Nephron progenitor cell (in vitro differentiated cells): Measurements from ENCODE around the gene LRRC23.
"Not testable (repeated sequence)": the region's sequence is repeated elsewhere in the genome, so short reads cannot be mapped to it uniquely, and the experiment has no call there.

Source experiments
- DNase-seq: peaks from one replicate; pipeline ENCODE4 v3.0.0; 2021
- H3K27ac Mint-ChIP-seq: 2 replicates; pipeline ENCODE4 v1.8.0; 2021; ENCODE audit warnings: mild to moderate bottlenecking, moderate library complexity, mixed read lengths
- H3K27me3 Mint-ChIP-seq: 2 replicates; pipeline ENCODE4 v1.8.0; 2021; ENCODE audit warnings: mild to moderate bottlenecking, low read depth, mixed read lengths; ENCODE audit not compliant: poor library complexity
- H3K36me3 Mint-ChIP-seq: 2 replicates; pipeline ENCODE4 v1.8.0; 2021; ENCODE audit warnings: low read depth, mixed read lengths
- H3K4me1 Mint-ChIP-seq: 2 replicates; pipeline ENCODE4 v1.8.0; 2021; ENCODE audit warnings: mixed read lengths
- H3K4me3 Mint-ChIP-seq: 2 replicates; pipeline ENCODE4 v1.8.0; 2021; ENCODE audit warnings: mild to moderate bottlenecking, moderate library complexity, mixed read lengths
- H3K9me3 Mint-ChIP-seq: 2 replicates; pipeline ENCODE4 v1.8.0; 2021; ENCODE audit warnings: mild to moderate bottlenecking, moderate library complexity, mixed read lengths
- TF ChIP-seq, protein P1 (sequence below): fragments of 200-600 bp; sonication (generic); IDR thresholded peaks from 2 replicates; pipeline ENCODE4 v1.5.0; 2021; ENCODE audit warnings: antibody characterized with exemption

Gene LRRC23

DNA sequence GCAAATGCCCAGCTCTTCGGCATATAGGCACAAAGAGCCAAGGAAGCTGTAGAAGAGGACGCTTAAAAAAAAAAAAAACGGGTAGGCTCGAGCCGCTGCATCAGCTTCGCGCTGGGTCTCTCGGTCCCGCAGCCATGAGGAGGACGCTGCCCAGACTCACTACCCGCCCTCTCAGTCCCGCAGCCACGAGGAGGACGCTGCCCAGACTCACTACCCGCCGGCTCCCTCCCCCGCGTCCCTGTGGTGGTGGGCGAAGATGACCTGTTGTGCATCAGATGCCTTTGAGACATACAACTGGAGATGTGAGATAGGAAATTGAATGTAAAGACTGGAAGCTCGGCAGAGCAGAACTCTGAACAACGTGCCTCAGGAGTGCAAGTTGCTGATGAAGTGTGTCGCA is 20.1 kb upstream of the LRRC23 start:
- DNase-seq = no peak
- Mint-ChIP-seq H3K27me3 (peaks cover 3% of the 10 kb centered on the region), H3K4me3 (no peak overlapping the region), H3K27ac (peak overlapping the region; percentile 64), H3K4me1 (peaks cover 25% of the 10 kb centered on the region), H3K36me3 (peaks cover 18% of the 10 kb centered on the region), H3K9me3 (no peaks in the 10 kb centered on the region)
- TF ChIP-seq, protein P1, sequence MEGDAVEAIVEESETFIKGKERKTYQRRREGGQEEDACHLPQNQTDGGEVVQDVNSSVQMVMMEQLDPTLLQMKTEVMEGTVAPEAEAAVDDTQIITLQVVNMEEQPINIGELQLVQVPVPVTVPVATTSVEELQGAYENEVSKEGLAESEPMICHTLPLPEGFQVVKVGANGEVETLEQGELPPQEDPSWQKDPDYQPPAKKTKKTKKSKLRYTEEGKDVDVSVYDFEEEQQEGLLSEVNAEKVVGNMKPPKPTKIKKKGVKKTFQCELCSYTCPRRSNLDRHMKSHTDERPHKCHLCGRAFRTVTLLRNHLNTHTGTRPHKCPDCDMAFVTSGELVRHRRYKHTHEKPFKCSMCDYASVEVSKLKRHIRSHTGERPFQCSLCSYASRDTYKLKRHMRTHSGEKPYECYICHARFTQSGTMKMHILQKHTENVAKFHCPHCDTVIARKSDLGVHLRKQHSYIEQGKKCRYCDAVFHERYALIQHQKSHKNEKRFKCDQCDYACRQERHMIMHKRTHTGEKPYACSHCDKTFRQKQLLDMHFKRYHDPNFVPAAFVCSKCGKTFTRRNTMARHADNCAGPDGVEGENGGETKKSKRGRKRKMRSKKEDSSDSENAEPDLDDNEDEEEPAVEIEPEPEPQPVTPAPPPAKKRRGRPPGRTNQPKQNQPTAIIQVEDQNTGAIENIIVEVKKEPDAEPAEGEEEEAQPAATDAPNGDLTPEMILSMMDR = no peak

DNA sequence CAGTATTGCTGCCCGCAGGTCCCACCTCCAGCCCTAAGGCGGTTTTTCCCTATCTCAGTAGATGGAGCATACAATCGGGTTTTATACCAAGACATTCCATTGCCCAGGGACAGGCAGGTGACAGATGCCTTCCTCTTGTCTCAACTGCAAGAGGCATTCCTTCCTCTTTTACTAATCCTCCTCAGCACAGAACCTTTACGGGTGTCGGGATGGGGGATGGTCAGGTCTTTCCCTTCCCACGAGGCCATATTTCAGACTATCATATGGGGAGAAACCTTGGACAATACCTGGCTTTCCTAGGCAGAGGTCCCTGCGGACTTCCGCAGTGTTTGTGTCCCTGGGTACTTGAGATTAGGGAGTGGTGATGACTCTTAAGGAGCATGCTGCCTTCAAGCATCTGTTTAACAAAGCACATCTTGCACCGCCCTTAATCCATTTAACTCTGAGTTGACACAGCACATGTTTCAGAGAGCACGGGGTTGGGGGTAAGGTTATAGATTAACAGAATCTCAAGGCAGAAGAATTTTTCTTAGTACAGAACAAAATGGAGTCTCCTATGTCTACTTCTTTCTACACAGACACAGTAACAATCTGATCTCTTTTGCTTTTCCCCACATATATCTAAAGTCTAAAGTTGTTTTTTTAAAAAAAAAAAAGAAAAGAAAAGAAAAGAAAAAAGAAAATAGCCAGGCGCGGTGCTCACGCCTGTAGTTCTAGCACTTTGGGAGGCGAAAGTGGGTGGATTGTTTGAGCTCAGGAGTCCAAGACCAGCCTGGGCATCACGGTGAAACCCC is 18.2 kb upstream of the LRRC23 start:
- not testable (repeated sequence) for H3K9me3 Mint-ChIP-seq, H3K27me3 Mint-ChIP-seq, DNase-seq
- peak overlapping the region; percentile 36 for H3K27ac Mint-ChIP-seq
- H3K4me3 Mint-ChIP-seq = peak overlapping the region; percentile 55
- peaks cover 35% of the 10 kb centered on the region for H3K4me1 Mint-ChIP-seq
- peaks cover 18% of the 10 kb centered on the region for H3K36me3 Mint-ChIP-seq

DNA sequence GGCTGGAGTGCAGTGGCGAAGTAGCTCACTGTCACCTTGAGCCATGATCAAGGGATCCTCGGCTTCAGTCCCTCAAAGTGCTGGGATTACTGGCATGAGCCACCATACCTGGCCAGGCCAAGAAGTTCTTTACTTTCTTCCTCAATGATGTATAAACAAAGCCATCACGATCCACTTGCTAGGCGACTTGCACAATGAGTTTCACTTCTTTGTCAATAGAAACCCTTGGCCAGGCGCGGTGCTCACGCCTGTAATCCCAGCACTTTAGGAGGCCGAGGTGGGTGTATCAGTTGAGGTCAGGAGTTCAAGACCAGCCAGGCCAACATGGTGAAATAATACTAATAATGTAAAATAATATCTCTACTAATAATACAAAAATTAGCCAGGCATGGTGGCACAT is 17.2 kb upstream of the LRRC23 start:
- TF ChIP-seq, protein P1 = no peak
- H3K27ac Mint-ChIP-seq = no peak overlapping the region
- no peak for DNase-seq
- peaks cover 12% of the 10 kb centered on the region for H3K36me3 Mint-ChIP-seq
- H3K4me3 Mint-ChIP-seq = no peak overlapping the region
- peaks cover 45% of the 10 kb centered on the region for H3K4me1 Mint-ChIP-seq
- H3K27me3 Mint-ChIP-seq = no peaks in the 10 kb centered on the region
- H3K9me3 Mint-ChIP-seq = no peaks in the 10 kb centered on the region

DNA sequence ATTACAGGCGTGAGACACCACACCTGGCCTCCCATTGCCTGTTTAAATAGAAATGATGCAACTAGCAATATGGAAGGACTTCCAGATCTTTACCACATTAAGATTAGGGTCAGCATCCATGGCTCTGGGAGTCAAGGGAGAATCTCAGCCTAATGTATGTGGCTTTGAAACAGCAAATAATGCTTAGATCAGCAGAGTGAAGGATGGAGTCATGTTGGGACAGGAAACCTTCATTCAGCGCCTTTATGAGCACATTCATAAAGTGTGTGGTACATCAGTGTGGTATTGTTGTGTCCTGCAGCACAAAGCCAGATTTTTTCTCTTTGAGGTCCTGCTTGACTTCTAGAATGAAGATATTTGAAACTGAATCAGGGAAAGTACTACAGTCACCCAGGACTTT is 16.3 kb upstream of the LRRC23 start:
- no peaks in the 10 kb centered on the region for H3K9me3 Mint-ChIP-seq
- H3K4me1 Mint-ChIP-seq = peaks cover 48% of the 10 kb centered on the region
- no peak for DNase-seq
- no peak overlapping the region for H3K27ac Mint-ChIP-seq
- TF ChIP-seq, protein P1 = no peak
- H3K27me3 Mint-ChIP-seq = no peaks in the 10 kb centered on the region
- H3K4me3 Mint-ChIP-seq = no peak overlapping the region
- peaks cover 8% of the 10 kb centered on the region for H3K36me3 Mint-ChIP-seq

DNA sequence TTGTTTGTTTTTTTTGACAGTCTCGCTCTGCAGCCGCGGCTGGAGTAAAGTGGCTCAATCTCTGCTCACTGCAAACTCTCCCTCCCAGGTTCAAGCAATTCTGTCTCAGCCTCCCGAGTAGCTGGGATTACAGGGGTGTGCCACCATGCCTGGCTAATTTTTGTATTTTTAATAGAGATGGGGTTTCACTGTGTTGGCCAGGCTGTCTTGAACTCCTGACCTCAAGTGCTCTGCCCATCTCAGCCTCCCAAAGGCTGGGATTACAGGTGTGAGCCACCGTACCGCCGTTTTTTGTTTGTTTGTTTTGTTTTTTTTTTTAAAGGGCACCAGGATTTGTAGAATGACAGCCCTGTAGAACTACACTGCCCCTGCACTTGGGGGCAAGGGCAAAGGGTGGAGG is 15.8 kb upstream of the LRRC23 start:
- H3K4me3 Mint-ChIP-seq, H3K36me3 Mint-ChIP-seq, H3K27ac Mint-ChIP-seq, H3K27me3 Mint-ChIP-seq, H3K9me3 Mint-ChIP-seq, DNase-seq: not testable (repeated sequence)
- peaks cover 48% of the 10 kb centered on the region for H3K4me1 Mint-ChIP-seq

DNA sequence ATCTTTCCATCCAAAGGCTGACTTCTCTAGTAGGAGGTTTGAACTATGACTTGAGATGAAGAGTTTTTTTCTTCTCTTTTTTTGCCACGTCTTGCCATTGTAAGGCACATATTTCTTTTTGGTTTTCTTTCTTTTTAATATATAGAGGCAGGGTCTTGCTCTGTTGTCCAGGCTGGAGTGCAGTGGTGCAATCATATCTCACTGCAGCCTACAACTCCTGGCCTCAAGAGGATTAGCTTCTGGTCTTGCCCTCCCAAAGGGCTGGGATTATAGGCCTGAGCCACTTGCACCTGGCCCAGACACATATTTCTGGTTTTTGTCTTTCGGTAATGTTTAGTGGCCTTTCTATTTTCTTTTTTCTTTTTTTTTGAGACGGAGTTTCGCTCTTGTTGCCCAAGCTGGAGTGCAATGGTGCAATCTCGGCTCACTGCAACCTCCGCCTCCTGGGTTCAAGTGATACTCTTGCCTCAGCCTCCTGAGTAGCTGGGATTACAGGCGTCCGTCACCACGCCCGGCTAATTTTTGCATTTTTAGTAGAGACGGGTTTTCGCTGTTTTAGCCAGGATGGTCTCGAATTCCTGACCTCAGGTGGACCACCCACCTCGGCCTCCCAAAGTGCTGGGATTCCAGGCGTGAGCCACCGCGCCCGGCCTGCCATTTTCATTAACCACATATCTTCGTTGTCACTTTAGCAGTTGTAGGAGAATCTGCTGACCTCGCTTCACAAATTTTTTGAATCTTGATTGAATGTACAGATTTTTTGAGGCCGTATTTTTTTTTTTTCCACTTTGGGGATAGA is 14.6 kb upstream of the LRRC23 start:
- Mint-ChIP-seq H3K27ac (peak overlapping the region; percentile 99), H3K4me1 (peaks cover 40% of the 10 kb centered on the region), H3K4me3 (peak overlapping the region; percentile 79)
- H3K36me3 Mint-ChIP-seq, H3K9me3 Mint-ChIP-seq, DNase-seq, H3K27me3 Mint-ChIP-seq: not testable (repeated sequence)

DNA sequence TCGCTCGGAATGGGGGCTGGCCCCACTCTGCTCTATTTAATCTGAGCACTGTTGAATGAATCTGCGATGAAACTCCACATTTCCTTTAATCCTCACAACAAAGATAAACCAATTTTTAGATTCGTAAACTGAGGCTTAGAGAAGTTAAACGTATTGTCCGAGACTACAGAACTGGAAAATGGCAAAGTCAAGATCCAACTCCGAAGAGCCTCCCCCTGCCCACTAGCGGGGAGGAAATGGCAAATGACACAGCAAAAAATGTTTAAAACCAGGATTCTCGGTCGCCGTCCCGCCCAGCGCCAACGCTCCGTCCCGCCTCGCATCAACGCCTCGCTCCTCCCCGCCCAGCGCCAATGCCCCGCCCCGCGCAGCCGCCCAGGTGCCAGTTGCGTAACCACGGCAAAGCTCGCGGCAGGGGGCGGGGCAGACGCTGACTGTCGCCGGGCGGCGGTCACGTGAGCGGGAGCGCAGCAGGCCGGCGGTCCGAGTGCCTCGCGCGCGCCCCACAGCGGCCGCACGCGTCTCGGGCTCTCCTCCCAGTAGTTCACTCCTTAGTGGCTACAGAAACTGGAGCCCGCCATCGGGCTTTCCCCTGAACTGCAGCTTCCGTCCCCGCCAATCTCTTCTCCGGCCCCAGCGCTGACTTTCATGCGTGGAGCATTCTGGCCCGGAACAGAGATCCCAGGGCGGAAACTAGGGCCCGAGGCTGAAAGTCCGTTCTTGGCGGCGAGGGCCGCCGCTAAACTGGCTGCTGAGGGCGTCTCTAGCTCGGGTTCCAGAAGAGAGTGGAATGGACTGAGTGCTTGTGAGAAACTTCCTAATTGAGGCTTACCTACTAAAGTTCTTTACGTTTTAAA is 13.6 kb upstream of the LRRC23 start:
- TF ChIP-seq, protein P1 = peak; percentile 76
- Mint-ChIP-seq H3K4me1 (peaks cover 33% of the 10 kb centered on the region), H3K36me3 (no peaks in the 10 kb centered on the region), H3K27ac (peak overlapping the region; percentile 99), H3K27me3 (peaks cover 9% of the 10 kb centered on the region), H3K4me3 (peak overlapping the region; percentile 79), H3K9me3 (no peaks in the 10 kb centered on the region)
- peak; percentile 100 for DNase-seq
